Effector memory CD8-positive, alpha-beta T cell (primary cell): Measurements from ENCODE around the gene FGFR3.
A peak's percentile ranks its signal among the peaks of the same experiment; 100 is the strongest.

Source experiments
- ATAC-seq: fragments of 150-1000 bp; cut with Tn5 transposase; replicated peaks from 2 replicates; pipeline ENCODE4 v1.10.0; 2021; ENCODE audit warnings: mild to moderate bottlenecking, moderate library complexity
- DNase-seq, 3 experiments: peaks; one replicate each; pipeline ENCODE4 v3.0.0; 2021
- H3K27ac Mint-ChIP-seq, 2 donors: one replicate each; pipeline ENCODE4 v1.8.0; 2022; ENCODE audit warnings: mild to moderate bottlenecking in 2 of 2, mixed read lengths in 2 of 2, moderate library complexity in 2 of 2
- H3K27me3 Mint-ChIP-seq, 2 donors: one replicate each; pipeline ENCODE4 v1.8.0; 2022; ENCODE audit warnings: mixed read lengths in 2 of 2
- H3K36me3 Mint-ChIP-seq: one replicate; pipeline ENCODE4 v1.8.0; 2022; ENCODE audit warnings: mild to moderate bottlenecking, moderate library complexity, mixed read lengths; ENCODE audit not compliant: insufficient read depth
- H3K4me1 Mint-ChIP-seq, 2 donors: one replicate each; pipeline ENCODE4 v1.8.0; 2022; ENCODE audit warnings: low read depth in 2 of 2, mixed read lengths in 2 of 2
- H3K4me3 Mint-ChIP-seq, 2 donors: one replicate each; pipeline ENCODE4 v1.8.0; 2022; ENCODE audit warnings: mild to moderate bottlenecking in 2 of 2, mixed read lengths in 2 of 2, moderate library complexity in 2 of 2
- H3K9me3 Mint-ChIP-seq, 2 donors: one replicate each; pipeline ENCODE4 v1.8.0; 2022; ENCODE audit warnings: mixed read lengths in 2 of 2

Gene FGFR3

GRCh38 chr4:1768367-1769034 lies 24.6 kb upstream of the FGFR3 start:
- peaks cover 21 to 47% of the 10 kb centered on the region in 2 donors for H3K27me3 Mint-ChIP-seq
- no peak overlapping the region for H3K27ac Mint-ChIP-seq
- no peak for DNase-seq
- peaks cover 4 to 8% of the 10 kb centered on the region in 2 donors for H3K4me1 Mint-ChIP-seq
- H3K4me3 Mint-ChIP-seq = peak overlapping the region; percentile 72 to 74
- no peaks in the 10 kb centered on the region for H3K36me3 Mint-ChIP-seq
- no peaks in the 10 kb centered on the region for H3K9me3 Mint-ChIP-seq
- ATAC-seq = no peak

- Mint-ChIP-seq H3K36me3 (no peaks in the 10 kb centered on the region), H3K27me3 (peaks cover 21 to 47% of the 10 kb centered on the region in 2 donors), H3K4me3 (no peak overlapping the region), H3K9me3 (no peaks in the 10 kb centered on the region), H3K27ac (no peak overlapping the region), H3K4me1 (peaks cover 4 to 8% of the 10 kb centered on the region in 2 donors)
- ATAC-seq (no peak), DNase-seq (no peak)
These were observed 23.4 kb upstream of the FGFR3 start for GRCh38 chr4:1769692-1770091.

- no peak overlapping the region for H3K4me3 Mint-ChIP-seq
- DNase-seq (no peak), ATAC-seq (no peak)
- H3K9me3 Mint-ChIP-seq = no peaks in the 10 kb centered on the region
- peaks cover 16 to 41% of the 10 kb centered on the region in 2 donors for H3K27me3 Mint-ChIP-seq
- H3K4me1 Mint-ChIP-seq = peaks cover 4 to 8% of the 10 kb centered on the region in 2 donors
- H3K27ac Mint-ChIP-seq = no peak overlapping the region
- H3K36me3 Mint-ChIP-seq = no peaks in the 10 kb centered on the region
These were observed 22.8 kb upstream of the FGFR3 start for GRCh38 chr4:1770245-1770644.

- H3K9me3 Mint-ChIP-seq = no peaks in the 10 kb centered on the region
- peaks cover 4 to 8% of the 10 kb centered on the region in 2 donors for H3K4me1 Mint-ChIP-seq
- no peak overlapping the region for H3K27ac Mint-ChIP-seq
- peaks cover 10 to 36% of the 10 kb centered on the region in 2 donors for H3K27me3 Mint-ChIP-seq
- H3K36me3 Mint-ChIP-seq = no peaks in the 10 kb centered on the region
- DNase-seq = no peak
- ATAC-seq = no peak
- H3K4me3 Mint-ChIP-seq = no peak overlapping the region
These were observed 22.3 kb upstream of the FGFR3 start for GRCh38 chr4:1770791-1771231.

- Mint-ChIP-seq H3K4me1 (peaks cover 4 to 8% of the 10 kb centered on the region in 2 donors), H3K27ac (no peak overlapping the region), H3K9me3 (no peaks in the 10 kb centered on the region), H3K27me3 (peaks cover 9 to 39% of the 10 kb centered on the region in 2 donors), H3K36me3 (no peaks in the 10 kb centered on the region), H3K4me3 (no peak overlapping the region)
- DNase-seq (no peak), ATAC-seq (peak; percentile 39)
These were observed 21.4 kb upstream of the FGFR3 start for GRCh38 chr4:1771555-1772305.

GRCh38 chr4:1772853-1773538 lies 20.1 kb upstream of the FGFR3 start:
- no peaks in the 10 kb centered on the region for H3K9me3 Mint-ChIP-seq
- no peak overlapping the region for H3K4me3 Mint-ChIP-seq
- H3K27me3 Mint-ChIP-seq = peaks cover 8 to 42% of the 10 kb centered on the region in 2 donors
- peaks cover 2 to 5% of the 10 kb centered on the region in 2 donors for H3K4me1 Mint-ChIP-seq
- H3K36me3 Mint-ChIP-seq = no peaks in the 10 kb centered on the region
- DNase-seq (no peak), ATAC-seq (no peak)
- no peak overlapping the region for H3K27ac Mint-ChIP-seq

GRCh38 chr4:1773754-1774153 lies 19.3 kb upstream of the FGFR3 start:
- no peak for DNase-seq
- H3K4me1 Mint-ChIP-seq = no peaks in the 10 kb centered on the region
- no peak for ATAC-seq
- no peak overlapping the region for H3K4me3 Mint-ChIP-seq
- H3K9me3 Mint-ChIP-seq = no peaks in the 10 kb centered on the region
- H3K27ac Mint-ChIP-seq = no peak overlapping the region
- H3K27me3 Mint-ChIP-seq = peaks cover under 1 to 35% of the 10 kb centered on the region in 2 donors
- H3K36me3 Mint-ChIP-seq = no peaks in the 10 kb centered on the region

GRCh38 chr4:1775731-1776500 lies 17.2 kb upstream of the FGFR3 start:
- ATAC-seq (no peak), DNase-seq (no peak)
- H3K4me3 Mint-ChIP-seq = no peak overlapping the region
- peaks cover 0 to 26% of the 10 kb centered on the region in 2 donors for H3K27me3 Mint-ChIP-seq
- H3K27ac Mint-ChIP-seq = no peak overlapping the region
- H3K36me3 Mint-ChIP-seq = no peaks in the 10 kb centered on the region
- H3K4me1 Mint-ChIP-seq = no peaks in the 10 kb centered on the region
- no peaks in the 10 kb centered on the region for H3K9me3 Mint-ChIP-seq

GRCh38 chr4:1776521-1777161 lies 16.5 kb upstream of the FGFR3 start:
- Mint-ChIP-seq H3K4me3 (no peak overlapping the region), H3K27ac (no peak overlapping the region), H3K4me1 (no peaks in the 10 kb centered on the region), H3K36me3 (no peaks in the 10 kb centered on the region), H3K27me3 (peaks cover 0 to 26% of the 10 kb centered on the region in 2 donors), H3K9me3 (no peaks in the 10 kb centered on the region)
- no peak for DNase-seq
- no peak for ATAC-seq

- DNase-seq = no peak
- ATAC-seq = no peak
- H3K4me3 Mint-ChIP-seq = no peak overlapping the region
- peaks cover 0 to 26% of the 10 kb centered on the region in 2 donors for H3K27me3 Mint-ChIP-seq
- no peaks in the 10 kb centered on the region for H3K4me1 Mint-ChIP-seq
- no peaks in the 10 kb centered on the region for H3K9me3 Mint-ChIP-seq
- H3K27ac Mint-ChIP-seq = no peak overlapping the region
- H3K36me3 Mint-ChIP-seq = no peaks in the 10 kb centered on the region
These were observed 15.1 kb upstream of the FGFR3 start for GRCh38 chr4:1777822-1778641.

- Mint-ChIP-seq H3K27me3 (peaks cover 0 to 21% of the 10 kb centered on the region in 2 donors), H3K9me3 (no peaks in the 10 kb centered on the region), H3K4me1 (no peaks in the 10 kb centered on the region), H3K36me3 (peaks cover 3% of the 10 kb centered on the region), H3K4me3 (no peak overlapping the region), H3K27ac (no peak overlapping the region)
- DNase-seq (no peak), ATAC-seq (no peak)
These were observed 14.3 kb upstream of the FGFR3 start for GRCh38 chr4:1778642-1779392.
